ENCODE measurements around the gene PCDHB14.
"Not testable (repeated sequence)": the region's sequence is repeated elsewhere in the genome, so short reads cannot be mapped to it uniquely, and the experiment has no call there.

Gene PCDHB14

DNA sequence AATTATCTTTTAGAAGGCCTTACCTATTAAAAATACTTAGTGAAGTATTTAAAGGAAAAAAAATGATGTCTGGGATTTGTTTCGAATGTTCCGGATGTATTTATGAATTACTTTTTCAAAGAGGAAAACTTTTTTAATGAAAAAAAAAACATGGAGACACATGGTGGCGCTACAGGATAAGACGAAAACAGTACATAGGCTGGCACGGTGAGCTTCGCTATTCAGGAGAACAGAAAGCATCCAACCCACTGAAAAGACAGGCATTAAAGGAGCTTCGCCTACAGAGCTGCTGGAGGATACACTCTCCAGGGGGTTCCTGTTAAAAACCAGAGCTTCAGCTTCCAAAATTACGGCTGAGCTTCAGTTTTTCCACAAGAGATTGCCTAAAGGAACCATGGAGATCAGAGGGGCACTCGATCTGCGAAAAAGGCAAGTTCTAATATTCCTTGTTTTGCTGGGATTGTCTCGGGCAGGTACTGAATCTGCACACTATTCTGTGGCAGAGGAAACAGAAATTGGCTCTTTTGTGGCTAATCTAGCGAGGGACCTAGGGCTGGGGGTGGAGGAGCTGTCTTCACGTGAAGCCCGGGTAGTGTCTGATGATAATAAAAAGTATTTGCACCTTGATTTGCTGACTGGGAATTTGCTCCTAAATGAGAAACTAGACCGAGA, at the start of gene PCDHB14:
PCDHB14 (plus strand) TSS at position 232 of the 672 bp plus-strand sequence; CDS start at position 395, 163 bp downstream.
- DNase-seq, result no peak

DNA sequence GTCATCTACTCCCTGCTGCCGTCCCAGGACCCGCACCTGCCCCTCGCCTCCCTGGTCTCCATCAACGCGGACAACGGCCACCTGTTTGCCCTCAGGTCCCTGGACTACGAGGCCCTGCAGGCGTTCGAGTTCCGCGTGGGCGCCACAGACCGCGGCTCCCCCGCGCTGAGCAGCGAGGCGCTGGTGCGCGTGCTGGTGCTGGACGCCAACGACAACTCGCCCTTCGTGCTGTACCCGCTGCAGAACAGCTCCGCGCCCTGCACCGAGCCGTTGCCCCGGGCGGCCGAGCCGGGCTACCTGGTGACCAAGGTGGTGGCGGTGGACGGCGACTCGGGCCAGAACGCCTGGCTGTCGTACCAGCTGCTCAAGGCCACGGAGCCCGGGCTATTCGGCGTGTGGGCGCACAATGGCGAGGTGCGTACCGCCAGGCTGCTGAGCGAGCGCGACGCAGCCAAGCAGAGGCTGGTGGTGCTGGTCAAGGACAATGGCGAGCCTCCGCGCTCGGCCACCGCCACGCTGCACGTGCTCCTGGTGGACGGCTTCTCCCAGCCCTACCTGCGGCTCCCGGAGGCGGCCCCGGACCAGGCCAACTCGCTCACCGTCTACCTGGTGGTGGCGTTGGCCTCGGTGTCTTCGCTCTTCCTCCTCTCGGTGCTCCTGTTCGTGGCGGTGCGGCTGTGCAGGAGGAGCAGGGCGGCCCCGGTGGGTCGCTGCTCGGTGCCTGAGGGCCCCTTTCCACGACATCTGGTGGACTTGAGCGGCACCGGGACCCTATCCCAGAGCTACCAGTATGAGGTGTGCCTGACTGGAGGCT, 48.6 kb upstream of the PCDHB14 start:
- DNase-seq, result not testable (repeated sequence)

DNA sequence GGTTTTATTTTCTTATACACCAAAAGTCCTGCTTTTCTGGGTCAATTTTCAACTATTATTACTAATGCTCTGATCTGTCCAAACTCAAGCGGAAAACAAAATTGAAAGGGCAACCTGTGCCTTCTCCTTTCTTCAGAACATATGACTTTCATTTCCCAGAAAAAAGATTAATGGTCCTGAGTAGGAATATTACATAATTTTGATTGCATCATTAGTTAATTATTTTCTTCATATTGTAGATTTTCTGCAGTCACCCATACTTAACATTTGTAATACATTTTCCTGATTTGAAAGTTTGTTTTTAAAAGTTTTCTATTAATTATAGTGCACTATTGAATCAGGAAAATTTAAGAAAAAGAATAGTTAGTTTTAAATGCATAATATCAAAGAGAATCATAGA, 47.2 kb upstream of the PCDHB14 start:
- DNase-seq, result no peak

DNA sequence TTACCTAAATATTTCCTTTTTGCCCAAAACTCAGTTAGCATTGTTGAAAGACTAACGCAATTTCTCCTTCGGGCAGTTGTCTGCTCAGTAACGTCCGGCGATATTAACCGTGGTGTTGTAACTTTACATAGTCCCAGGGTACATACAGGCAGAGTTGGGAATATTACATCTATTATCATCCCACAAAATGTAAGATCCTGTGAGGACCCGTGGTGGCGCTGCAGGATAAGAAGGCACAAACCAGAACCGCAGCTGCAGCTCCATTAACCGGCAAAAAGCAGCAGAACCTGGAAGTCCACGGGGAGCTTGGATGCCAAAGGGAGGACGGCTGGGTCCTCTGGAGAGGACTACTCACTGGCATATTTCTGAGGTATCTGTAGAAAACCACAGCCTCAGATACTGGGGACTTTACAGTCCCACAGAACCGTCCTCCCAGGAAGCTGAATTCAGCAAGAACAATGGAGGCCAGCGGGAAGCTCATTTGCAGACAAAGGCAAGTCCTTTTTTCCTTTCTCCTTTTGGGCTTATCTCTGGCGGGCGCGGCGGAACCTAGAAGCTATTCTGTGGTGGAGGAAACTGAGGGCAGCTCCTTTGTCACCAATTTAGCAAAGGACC, 45.5 kb upstream of the PCDHB14 start, which contains the start of gene PCDHB8:
PCDHB8 (plus strand) TSS at position 214 of the 615 bp plus-strand sequence; CDS start at position 459, 245 bp downstream.
- not testable (repeated sequence) for DNase-seq

DNA sequence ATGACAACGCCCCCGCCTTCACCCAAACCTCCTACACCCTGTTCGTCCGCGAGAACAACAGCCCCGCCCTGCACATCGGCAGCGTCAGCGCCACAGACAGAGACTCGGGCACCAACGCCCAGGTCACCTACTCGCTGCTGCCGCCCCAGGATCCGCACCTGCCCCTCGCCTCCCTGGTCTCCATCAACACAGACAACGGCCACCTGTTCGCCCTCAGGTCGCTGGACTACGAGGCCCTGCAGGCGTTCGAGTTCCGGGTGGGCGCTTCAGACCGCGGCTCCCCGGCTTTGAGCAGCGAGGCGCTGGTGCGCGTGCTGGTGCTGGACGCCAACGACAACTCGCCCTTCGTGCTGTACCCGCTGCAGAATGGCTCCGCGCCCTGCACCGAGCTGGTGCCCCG, 43.8 kb upstream of the PCDHB14 start:
- DNase-seq, result not testable (repeated sequence)

DNA sequence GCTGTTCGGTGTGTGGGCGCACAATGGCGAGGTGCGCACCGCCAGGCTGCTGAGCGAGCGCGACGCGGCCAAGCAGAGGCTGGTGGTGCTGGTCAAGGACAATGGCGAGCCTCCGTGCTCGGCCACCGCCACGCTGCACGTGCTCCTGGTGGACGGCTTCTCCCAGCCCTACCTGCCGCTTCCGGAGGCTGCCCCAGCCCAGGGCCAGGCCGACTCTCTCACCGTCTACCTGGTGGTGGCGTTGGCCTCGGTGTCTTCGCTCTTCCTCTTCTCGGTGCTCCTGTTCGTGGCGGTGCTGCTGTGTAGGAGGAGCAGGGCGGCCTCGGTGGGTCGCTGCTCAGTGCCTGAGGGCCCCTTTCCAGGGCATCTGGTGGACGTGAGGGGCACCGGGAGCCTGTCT, 43.3 kb upstream of the PCDHB14 start:
- not testable (repeated sequence) for DNase-seq

DNA sequence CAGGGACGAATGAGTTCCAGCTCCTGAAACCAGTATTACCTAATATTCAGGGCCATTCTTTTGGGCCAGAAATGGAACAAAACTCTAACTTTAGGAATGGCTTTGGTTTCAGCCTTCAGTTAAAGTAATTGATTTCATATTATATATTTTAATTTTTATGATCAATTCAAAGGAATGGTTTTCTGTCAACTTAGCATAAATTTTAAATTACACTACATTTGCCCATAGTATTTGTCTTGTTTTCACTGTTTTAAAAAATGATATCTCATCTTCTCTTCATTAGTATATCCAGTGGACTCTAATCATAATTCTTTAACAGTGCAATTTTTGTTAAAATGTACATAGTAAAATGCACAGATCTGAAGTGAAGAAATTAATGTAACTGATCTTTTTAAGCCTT, 42.8 kb upstream of the PCDHB14 start:
- no peak for DNase-seq

DNA sequence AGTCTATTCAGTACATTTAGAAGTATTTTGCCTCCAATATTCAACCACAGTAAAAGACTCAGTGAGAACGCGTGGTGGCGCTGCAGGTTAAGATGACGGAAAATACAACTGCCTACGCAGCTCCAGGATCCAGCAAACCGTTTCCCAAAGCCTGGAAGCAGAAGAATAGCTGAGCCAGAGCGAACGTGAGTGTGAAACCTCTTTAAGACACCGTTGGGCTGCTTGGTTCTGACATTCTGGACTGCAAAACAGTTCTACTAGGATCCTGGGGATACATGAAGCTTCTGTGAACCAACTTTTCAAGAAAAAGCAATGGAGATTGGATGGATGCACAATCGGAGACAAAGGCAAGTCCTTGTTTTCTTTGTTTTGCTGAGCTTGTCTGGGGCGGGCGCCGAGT, 40.9 kb upstream of the PCDHB14 start, which contains the start of gene PCDHB16:
PCDHB16 (plus strand) TSS at position 140 of the 400 bp plus-strand sequence; CDS start at position 313, 173 bp downstream.
- DNase-seq, result no peak

DNA sequence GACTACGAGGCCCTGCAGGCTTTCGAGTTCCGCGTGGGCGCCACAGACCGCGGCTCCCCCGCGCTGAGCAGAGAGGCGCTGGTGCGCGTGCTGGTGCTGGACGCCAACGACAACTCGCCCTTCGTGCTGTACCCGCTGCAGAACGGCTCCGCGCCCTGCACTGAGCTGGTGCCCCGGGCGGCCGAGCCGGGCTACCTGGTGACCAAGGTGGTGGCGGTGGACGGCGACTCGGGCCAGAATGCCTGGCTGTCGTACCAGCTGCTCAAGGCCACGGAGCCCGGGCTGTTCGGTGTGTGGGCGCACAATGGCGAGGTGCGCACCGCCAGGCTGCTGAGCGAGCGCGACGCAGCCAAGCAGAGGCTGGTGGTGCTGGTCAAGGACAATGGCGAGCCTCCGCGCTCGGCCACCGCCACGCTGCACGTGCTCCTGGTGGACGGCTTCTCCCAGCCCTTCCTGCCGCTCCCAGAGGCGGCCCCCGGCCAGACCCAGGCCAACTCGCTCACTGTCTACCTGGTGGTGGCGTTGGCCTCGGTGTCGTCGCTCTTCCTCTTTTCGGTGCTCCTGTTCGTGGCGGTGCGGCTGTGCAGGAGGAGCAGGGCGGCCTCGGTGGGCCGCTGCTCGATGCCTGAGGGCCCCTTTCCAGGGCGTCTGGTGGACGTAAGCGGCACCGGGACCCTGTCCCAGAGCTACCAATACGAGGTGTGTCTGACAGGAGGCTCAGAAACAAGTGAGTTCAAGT, 38.9 kb upstream of the PCDHB14 start:
- not testable (repeated sequence) for DNase-seq

DNA sequence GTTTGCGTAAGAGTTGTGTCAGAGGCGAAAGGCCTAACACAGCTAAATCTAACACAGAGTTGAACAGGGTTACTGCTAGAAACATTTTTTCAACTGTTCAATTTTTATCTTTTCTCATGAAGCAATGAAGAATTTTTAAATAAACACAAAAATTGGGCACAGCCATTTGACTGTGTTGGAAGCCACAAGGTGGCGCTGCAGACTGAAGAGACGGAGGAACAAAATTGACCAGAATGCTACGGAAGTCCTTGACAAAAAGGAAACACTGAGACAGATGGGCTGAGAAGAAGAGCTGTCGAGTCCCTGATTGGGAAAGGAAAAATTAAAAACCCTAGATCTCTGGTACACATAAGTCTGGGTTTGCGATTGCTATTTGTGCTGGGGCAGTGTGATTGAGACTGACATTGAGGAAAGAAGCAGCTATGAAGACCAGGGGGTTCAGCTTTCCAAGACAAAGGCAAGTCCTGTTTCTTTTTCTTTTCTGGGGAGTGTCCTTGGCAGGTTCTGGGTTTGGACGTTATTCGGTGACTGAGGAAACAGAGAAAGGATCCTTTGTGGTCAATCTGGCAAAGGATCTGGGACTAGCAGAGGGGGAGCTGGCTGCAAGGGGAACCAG, 36.1 kb upstream of the PCDHB14 start, which contains the start of gene PCDHB9:
PCDHB9 (plus strand) TSS at position 265 of the 616 bp plus-strand sequence; CDS start at position 423, 158 bp downstream.
- DNase-seq, result no peak

DNA sequence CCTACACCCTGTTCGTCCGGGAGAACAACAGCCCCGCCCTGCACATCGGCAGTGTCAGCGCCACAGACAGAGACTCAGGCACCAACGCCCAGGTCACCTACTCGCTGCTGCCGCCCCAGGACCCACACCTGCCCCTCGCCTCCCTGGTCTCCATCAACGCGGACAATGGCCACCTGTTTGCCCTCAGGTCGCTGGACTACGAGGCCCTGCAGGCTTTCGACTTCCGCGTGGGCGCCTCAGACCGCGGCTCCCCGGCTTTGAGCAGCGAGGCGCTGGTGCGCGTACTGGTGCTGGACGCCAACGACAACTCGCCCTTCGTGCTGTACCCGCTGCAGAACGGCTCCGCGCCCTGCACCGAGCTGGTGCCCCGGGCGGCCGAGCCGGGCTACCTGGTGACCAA, 34.5 kb upstream of the PCDHB14 start:
- not testable (repeated sequence) for DNase-seq

DNA sequence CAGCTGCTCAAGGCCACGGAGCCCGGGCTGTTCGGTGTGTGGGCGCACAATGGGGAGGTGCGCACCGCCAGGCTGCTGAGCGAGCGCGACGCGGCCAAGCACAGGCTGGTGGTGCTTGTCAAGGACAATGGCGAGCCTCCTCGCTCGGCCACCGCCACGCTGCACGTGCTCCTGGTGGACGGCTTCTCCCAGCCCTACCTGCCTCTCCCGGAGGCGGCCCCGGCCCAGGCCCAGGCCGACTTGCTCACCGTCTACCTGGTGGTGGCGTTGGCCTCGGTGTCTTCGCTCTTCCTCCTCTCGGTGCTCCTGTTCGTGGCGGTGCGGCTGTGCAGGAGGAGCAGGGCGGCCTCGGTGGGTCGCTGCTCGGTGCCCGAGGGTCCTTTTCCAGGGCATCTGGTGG, 34.0 kb upstream of the PCDHB14 start:
- not testable (repeated sequence) for DNase-seq

DNA sequence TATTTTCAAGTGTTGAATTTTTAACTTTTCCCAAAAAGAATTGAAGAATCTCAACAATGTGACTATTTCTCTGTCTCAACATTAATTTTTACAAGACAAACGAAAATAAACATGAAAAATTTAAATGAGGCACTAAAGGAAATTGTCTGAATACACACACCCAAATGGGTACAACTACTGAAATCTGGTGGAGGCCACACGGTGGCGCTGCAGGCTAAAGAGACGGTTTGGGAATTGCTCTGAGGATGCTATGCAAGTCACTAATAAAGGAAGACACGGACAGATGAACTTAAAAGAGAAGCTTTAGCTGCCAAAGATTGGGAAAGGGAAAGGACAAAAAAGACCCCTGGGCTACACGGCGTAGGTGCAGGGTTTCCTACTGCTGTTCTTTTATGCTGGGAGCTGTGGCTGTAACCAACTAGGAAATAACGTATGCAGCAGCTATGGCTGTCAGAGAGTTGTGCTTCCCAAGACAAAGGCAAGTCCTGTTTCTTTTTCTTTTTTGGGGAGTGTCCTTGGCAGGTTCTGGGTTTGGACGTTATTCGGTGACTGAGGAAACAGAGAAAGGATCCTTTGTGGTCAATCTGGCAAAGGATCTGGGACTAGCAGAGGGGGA, 30.9 kb upstream of the PCDHB14 start, which contains the start of gene PCDHB10:
PCDHB10 (plus strand) TSS at position 244 of the 616 bp plus-strand sequence; CDS start at position 444, 200 bp downstream.
- peak; percentile 16 for DNase-seq

DNA sequence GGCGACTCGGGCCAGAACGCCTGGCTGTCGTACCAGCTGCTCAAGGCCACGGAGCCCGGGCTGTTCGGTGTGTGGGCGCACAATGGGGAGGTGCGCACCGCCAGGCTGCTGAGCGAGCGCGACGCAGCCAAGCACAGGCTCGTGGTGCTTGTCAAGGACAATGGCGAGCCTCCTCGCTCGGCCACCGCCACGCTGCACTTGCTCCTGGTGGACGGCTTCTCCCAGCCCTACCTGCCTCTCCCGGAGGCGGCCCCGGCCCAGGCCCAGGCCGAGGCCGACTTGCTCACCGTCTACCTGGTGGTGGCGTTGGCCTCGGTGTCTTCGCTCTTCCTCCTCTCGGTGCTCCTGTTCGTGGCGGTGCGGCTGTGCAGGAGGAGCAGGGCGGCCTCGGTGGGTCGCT, 28.8 kb upstream of the PCDHB14 start:
- DNase-seq, result not testable (repeated sequence)

DNA sequence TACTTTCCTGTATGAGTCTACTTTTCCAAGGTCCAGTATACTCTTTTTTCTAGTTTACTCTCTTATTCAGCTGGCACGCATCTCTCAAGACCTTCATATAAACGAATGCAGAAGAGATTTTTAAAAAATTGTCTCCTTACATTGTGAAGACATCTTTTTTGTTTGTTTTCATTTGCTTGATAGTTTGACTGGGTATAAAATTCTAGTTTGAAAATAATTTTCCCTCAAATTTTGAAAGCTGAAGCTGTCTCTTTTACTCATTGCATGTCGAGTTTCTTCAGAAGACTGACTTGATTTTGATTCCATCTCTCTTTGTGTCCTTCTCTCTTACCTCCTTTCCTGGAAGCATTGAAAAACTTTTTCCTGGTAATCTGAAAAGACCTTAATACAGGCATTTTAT, 26.8 kb upstream of the PCDHB14 start:
- no peak for DNase-seq

DNA sequence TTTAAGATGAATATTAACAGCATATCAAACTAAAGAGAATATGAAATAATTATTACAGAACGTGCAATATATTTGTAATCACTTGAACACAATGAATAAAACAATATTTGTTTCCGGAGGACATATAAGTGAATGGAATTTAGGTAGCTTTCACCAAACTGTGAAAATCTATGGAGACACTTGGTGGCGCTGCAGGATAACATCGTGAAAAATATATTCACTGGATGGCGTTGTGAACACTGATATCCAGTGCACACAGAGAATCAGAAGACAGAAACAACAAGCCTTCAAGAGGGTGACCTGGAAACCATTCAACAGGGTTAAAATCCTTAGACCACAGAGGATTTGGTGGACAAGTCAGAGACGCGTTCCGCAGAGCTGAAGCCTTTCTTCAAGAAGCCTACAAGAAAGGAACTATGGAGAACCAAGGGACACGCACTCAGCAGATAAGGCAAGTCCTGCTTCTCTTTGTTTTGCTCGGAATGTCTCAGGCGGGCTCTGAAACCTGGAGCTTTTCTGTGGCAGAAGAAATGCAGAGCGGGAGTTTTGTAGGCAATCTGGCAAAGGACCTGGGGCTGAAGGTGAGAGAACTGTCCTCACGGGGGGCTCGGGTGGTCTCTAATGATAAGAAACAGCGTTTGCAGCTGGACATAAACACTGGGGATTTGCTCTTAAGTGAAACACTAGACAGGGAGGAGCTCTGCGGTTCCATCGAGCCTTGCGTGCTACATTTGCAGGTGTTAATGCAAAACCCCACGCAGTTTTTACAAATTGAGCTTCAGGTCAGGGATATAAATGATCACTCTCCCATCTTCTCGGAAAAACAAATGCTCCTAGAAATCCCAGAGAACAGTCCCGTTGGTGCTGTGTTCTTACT, 23.5 kb upstream of the PCDHB14 start, which contains the start of gene PCDHB11:
PCDHB11 (plus strand) TSS at position 269 of the 877 bp plus-strand sequence; CDS start at position 417, 148 bp downstream.
- DNase-seq, result no peak

DNA sequence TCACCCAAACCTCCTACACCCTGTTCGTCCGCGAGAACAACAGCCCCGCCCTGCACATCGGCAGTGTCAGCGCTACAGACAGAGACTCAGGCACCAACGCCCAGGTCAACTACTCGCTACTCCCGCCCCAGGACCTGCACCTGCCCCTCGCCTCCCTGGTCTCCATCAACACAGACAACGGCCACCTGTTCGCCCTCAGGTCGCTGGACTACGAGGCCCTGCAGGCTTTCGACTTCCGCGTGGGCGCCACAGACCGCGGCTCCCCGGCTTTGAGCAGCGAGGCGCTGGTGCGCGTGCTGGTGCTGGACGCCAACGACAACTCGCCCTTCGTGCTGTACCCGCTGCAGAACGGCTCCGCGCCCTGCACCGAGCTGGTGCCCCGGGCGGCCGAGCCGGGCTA, 22.0 kb upstream of the PCDHB14 start:
- not testable (repeated sequence) for DNase-seq

DNA sequence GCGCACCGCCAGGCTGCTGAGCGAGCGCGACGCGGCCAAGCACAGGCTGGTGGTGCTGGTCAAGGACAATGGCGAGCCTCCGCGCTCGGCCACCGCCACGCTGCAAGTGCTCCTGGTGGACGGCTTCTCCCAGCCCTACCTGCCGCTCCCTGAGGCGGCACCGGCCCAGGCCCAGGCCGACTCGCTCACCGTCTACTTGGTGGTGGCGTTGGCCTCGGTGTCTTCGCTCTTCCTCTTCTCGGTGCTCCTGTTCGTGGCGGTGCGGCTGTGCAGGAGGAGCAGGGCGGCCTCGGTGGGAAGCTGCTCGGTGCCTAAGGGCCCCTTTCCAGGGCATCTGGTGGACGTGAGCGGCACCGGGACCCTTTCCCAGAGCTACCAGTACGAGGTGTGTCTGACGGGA, 21.5 kb upstream of the PCDHB14 start:
- not testable (repeated sequence) for DNase-seq

DNA sequence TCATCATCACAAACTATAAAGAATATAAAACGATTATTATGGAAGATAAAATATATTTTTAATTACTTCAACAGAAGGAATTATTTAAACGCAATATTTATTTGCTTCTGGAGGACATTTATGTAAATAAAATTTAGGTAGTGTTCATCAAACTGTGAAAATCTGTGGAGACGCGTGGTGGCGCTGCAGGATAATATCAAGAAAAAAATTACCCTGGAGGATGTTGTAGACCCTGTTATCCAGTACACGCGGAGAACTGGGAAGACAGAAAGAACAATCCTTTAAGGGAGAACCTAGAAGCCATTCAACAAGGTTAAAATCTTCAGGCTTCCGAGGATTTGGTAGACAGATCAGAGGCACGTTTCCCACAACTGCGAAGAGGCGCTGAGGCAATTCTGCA, 14.7 kb upstream of the PCDHB14 start, which contains the start of gene PCDHB12:
PCDHB12 (plus strand) TSS at position 242 of the 400 bp plus-strand sequence. CDS start 189 bp downstream, outside the sequence.
- DNase-seq, result no peak

DNA sequence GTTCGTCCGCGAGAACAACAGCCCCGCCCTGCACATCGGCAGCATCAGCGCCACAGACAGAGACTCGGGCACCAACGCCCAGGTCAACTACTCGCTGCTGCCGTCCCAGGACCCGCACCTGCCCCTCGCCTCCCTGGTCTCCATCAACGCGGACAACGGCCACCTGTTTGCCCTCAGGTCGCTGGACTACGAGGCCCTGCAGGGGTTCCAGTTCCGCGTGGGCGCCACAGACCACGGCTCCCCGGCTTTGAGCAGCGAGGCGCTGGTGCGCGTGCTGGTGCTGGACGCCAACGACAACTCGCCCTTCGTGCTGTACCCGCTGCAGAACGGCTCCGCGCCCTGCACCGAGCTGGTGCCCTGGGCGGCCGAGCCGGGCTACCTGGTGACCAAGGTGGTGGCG, 12.9 kb upstream of the PCDHB14 start:
- DNase-seq, result not testable (repeated sequence)

Data from NK-92 treated with Interleukin-12 subunit alpha and Interleukin-12 subunit beta, amount 100 ng/mL, for 24 hours (cell line).